Esophagus squamous epithelium (tissue), 5 donors: ENCODE results near the gene RELCH. TPM values are rescaled to one million over a fixed set of nuclear protein-coding genes. Genes with fewer than 3 reads are reported as not detected.
A peak's percentile ranks its signal among the peaks of the same experiment; 100 is the strongest.

ENCODE experiments used
- DNase-seq: peaks from one replicate; lab custom pipeline; 2025; lab: John Stamatoyannopoulos, UW
- H3K27ac ChIP-seq, 4 donors: fragments of 200-600 bp; sonication (generic); one replicate each; pipeline ENCODE4 v1.5.1; 2016 to 2019; ENCODE audit warnings: mild to moderate bottlenecking in 1 of 4
- H3K27me3 ChIP-seq, 4 donors: fragments of 200-600 bp; sonication (generic); 1 replicate in 3 of 4; 2 replicates in 1 of 4; pipeline versions ENCODE4 v1.5.1 to v1.6.0; 2017 to 2021; ENCODE audit warnings: antibody characterized with exemption in 1 of 4
- H3K36me3 ChIP-seq, 3 donors: fragments of 200-600 bp; sonication (generic); one replicate each; pipeline ENCODE4 v1.5.1; 2016 to 2019
- H3K4me1 ChIP-seq, 3 donors: fragments of 200-600 bp; sonication (generic); one replicate each; pipeline ENCODE4 v1.5.1; 2017 to 2019
- H3K4me3 ChIP-seq, 4 donors: fragments of 200-600 bp; sonication (generic); 1 replicate in 3 of 4; 2 replicates in 1 of 4; pipeline ENCODE4 v1.5.1; 2016 to 2019; ENCODE audit warnings: mild to moderate bottlenecking in 2 of 4, moderate library complexity in 1 of 4
- H3K9me3 ChIP-seq, 3 donors: fragments of 200-600 bp; sonication (generic); one replicate each; pipeline ENCODE4 v1.5.1; 2016 to 2019
- POLR2A ChIP-seq, 4 donors: fragments of 450-650 bp; IDR thresholded peaks; one replicate each; pipeline ENCODE4 v1.6.1; 2017; ENCODE audit warnings: antibody characterized with exemption in 4 of 4, mild to moderate bottlenecking in 4 of 4, moderate library complexity in 3 of 4
- WGBS, 2 donors: methylation state at CpG; one replicate each; pipeline ENCODE4 v1.1.5; 2018; 5-methylcytosine and 5-hydroxymethylcytosine counted together
- intact Hi-C: fragments of 100-400 bp; cut with DNase I; formaldehyde crosslinking; loops from one replicate; pipeline ENCODE4 v1.15.0; 2022
- total RNA-seq, 4 donors: library from RNA; depleted of rRNA; stranded (reverse); fragments of >200 nt; gene quantifications; one replicate each; pipeline ENCODE4 v1.1.0, GENCODE V29; 2016
- TF ChIP-seq, protein P1 (sequence below), 6 experiments: fragments of 450-650 bp in 4 of 6; fragments of 200-600 bp in 2 of 6; sonication (generic) in 2 of 6; IDR thresholded peaks; one replicate each; pipeline ENCODE4 v1.5.1; 2016 to 2019; ENCODE audit warnings: antibody characterized with exemption in 6 of 6, mild to moderate bottlenecking in 4 of 6, moderate library complexity in 4 of 6
- donor health status: DM: yes; HTN: yes; CAD: no.

Gene RELCH
- total RNA-seq, 4 donors from 2014 or later = 32.8 to 98.0 (median 69.0) TPM

DNA sequence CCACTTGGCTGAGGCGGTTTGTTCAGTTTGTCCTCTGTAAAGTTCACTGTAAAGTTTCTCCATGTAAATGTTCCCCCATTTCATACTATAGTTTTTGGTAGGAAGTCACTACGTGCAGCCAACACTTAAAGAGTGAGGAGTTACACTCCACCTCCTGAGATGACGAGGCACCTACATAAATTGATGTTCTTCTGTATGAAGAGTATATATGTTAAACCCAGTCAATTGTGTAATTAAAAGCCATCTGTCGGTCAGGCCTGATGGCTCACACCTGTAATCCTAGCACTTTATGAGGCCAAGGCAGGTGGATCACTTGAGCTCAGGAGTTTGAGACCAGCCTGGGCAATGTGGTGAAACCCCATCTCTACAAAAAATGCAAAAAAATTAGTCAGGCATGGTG, 7.8 kb upstream of the RELCH start:
- no peak for DNase-seq
- TF ChIP-seq POLR2A (IDR thresholded peaks at IDR 0.05) = no peak
- TF ChIP-seq, protein P1, sequence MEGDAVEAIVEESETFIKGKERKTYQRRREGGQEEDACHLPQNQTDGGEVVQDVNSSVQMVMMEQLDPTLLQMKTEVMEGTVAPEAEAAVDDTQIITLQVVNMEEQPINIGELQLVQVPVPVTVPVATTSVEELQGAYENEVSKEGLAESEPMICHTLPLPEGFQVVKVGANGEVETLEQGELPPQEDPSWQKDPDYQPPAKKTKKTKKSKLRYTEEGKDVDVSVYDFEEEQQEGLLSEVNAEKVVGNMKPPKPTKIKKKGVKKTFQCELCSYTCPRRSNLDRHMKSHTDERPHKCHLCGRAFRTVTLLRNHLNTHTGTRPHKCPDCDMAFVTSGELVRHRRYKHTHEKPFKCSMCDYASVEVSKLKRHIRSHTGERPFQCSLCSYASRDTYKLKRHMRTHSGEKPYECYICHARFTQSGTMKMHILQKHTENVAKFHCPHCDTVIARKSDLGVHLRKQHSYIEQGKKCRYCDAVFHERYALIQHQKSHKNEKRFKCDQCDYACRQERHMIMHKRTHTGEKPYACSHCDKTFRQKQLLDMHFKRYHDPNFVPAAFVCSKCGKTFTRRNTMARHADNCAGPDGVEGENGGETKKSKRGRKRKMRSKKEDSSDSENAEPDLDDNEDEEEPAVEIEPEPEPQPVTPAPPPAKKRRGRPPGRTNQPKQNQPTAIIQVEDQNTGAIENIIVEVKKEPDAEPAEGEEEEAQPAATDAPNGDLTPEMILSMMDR (IDR thresholded peaks at IDR 0.05) = no peak
- 83 to 85% methylated on average over 4 of the region's 4 CpGs for WGBS, 2 donors
- H3K4me1 ChIP-seq = peaks cover 0 to 7% (median 0%) of the 10 kb centered on the region in 3 donors
- H3K9me3 ChIP-seq = no peaks in the 10 kb centered on the region
- no peaks in the 10 kb centered on the region for H3K27me3 ChIP-seq
- H3K4me3 ChIP-seq = no peak overlapping the region
- intact Hi-C loops = no loop called here
- no peak overlapping the region for H3K27ac ChIP-seq
- peaks cover 0 to 5% (median 0%) of the 10 kb centered on the region in 3 donors for H3K36me3 ChIP-seq

DNA sequence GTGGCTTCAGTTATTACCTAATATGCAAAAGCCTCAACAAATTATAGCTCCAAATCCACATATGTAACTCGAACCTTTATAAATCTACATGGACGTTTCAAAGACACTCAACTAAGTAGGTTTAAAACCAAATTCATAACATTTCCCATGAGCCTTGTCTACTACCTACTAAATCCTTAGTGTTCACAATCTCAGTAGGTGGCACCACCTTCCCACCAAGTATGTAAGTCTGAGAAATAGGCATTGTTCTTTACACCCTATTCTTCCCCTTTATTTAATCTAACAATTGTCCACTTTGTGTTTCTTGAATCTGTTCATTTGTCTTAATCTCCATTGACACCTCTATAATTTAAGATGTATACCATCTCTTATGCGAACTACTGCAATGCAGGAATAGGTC, 4.8 kb upstream of the RELCH start:
- H3K4me3 ChIP-seq = no peak overlapping the region
- no peak for TF ChIP-seq POLR2A (IDR thresholded peaks at IDR 0.05)
- TF ChIP-seq, protein P1 (IDR thresholded peaks at IDR 0.05) = no peak
- H3K9me3 ChIP-seq = no peaks in the 10 kb centered on the region
- peaks cover 0 to 5% (median 0%) of the 10 kb centered on the region in 3 donors for H3K36me3 ChIP-seq
- H3K4me1 ChIP-seq = peaks cover 0 to 30% (median 0%) of the 10 kb centered on the region in 3 donors
- no peak for DNase-seq
- intact Hi-C loops = loop anchor here (5.0 kb wide), 1 partner anchor 70 kb away; no protein-coding TSS in a partner anchor
- H3K27ac ChIP-seq = no peak overlapping the region
- H3K27me3 ChIP-seq = no peaks in the 10 kb centered on the region
- WGBS, 2 donors = 69 to 73% methylated on average over 3 of the region's 3 CpGs

DNA sequence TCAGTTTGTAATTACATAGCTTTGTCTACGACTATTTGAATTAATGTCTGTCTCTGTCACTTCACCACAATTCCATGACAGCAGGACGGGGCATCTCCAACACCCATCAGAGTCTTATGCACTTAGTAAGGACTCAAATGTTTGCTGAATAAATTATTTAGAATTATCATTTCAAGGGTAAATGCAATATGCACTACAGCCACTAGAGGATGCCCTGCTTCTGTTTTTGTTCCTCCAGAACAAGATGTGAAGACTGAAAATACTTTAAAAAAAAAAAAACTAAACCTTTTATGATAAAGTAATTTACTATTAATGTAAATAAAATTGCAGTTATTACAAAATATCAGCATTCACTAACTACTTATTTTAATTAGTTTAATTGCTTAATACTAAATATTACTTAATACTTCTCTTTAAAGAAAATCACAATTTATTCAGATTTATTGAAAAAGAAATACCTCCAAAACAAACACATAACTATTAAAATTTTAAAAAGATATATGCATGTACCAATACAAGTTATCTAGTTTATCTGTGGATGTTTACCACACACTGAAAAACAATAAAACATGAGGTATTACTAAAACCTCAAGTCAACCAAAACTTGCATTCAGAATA, 3.4 kb upstream of the RELCH start:
- no peak overlapping the region for H3K4me3 ChIP-seq
- H3K4me1 ChIP-seq = peaks cover 0 to 38% (median 2%) of the 10 kb centered on the region in 3 donors
- no peak for DNase-seq
- TF ChIP-seq POLR2A (IDR thresholded peaks at IDR 0.05) = no peak
- TF ChIP-seq, protein P1 (IDR thresholded peaks at IDR 0.05) = peak; percentile 87 to 98 (median 96)
- intact Hi-C loops = loop anchor here (5.0 kb wide), 1 partner anchor 69 kb away; no protein-coding TSS in a partner anchor
- no peaks in the 10 kb centered on the region for H3K9me3 ChIP-seq
- 2 to 13% methylated on average over 2 of the region's 2 CpGs for WGBS, 2 donors
- peaks cover 0 to 5% (median 0%) of the 10 kb centered on the region in 3 donors for H3K36me3 ChIP-seq
- no peaks in the 10 kb centered on the region for H3K27me3 ChIP-seq
- no peak overlapping the region for H3K27ac ChIP-seq

DNA sequence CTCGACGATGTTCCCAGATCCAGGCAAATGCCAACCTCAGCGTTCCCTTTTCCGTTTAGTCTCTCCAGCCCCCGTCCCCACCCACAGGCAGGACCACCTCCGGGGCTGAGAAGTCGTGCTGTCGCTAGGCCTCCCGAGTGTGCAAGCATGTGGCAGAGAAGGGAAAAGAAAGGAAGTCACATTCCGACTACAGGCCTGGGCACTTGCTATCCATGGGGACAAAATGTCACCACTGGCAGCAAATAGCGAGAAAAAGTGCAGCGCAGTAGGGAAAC, 619 bp upstream of the RELCH start:
- Histone ChIP-seq H3K9me3 (no peaks in the 10 kb centered on the region), H3K27me3 (no peaks in the 10 kb centered on the region), H3K4me1 (peaks cover 0 to 66% (median 18%) of the 10 kb centered on the region in 3 donors), H3K4me3 (peak overlapping the region; percentile 84 to 94 (median 92)), H3K27ac (peak overlapping the region; percentile 84 to 93 (median 90)), H3K36me3 (no peaks in the 10 kb centered on the region)
- 0% methylated on average over 7 to 10 of the region's 12 CpGs for WGBS, 2 donors
- intact Hi-C loops = no loop called here
- DNase-seq = no peak
- TF ChIP-seq, protein P1 (IDR thresholded peaks at IDR 0.05) = peak in 1 of 6 experiments; percentile 1
- TF ChIP-seq POLR2A (IDR thresholded peaks at IDR 0.05) = no peak
